ENCODE results near the gene EHD4.

Gene EHD4

GRCh38 chr15:41852736-41853590 is 119.4 kb downstream of the EHD4 start:
- no peak for DNase-seq

DNA sequence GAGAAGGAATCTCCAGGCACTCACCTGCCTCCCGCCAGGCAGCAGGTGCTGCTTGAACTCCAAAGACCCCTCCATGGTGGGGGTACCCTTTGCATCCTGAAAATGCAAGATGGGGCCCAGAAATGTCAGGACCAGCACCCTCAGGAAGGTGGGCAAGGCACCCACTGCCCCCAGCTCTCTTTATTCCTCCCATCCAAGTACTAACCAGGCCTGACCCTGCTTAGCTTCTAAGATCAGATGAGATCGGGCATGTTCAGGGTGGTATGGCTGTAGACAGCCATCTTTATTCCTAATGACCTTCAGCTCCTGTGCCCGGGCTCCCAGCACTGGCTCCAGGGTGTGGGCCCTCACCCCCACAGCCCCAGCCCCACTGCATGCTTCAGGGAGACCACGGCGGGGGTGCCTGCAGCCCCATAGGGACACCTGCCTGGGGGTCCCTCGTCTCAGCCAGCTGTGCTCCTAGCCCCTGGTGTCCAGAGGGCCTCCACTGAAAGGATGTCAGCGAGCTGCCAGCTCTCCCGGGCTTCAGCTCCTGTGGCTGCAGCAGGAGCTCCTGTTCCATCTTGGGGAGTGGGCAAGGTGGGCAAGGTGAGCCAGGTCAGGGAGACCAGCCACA is 120.5 kb downstream of the EHD4 start:
- no peak for DNase-seq

GRCh38 chr15:41851167-41851523 is 121.2 kb downstream of the EHD4 start:
- DNase-seq: no peak

DNA sequence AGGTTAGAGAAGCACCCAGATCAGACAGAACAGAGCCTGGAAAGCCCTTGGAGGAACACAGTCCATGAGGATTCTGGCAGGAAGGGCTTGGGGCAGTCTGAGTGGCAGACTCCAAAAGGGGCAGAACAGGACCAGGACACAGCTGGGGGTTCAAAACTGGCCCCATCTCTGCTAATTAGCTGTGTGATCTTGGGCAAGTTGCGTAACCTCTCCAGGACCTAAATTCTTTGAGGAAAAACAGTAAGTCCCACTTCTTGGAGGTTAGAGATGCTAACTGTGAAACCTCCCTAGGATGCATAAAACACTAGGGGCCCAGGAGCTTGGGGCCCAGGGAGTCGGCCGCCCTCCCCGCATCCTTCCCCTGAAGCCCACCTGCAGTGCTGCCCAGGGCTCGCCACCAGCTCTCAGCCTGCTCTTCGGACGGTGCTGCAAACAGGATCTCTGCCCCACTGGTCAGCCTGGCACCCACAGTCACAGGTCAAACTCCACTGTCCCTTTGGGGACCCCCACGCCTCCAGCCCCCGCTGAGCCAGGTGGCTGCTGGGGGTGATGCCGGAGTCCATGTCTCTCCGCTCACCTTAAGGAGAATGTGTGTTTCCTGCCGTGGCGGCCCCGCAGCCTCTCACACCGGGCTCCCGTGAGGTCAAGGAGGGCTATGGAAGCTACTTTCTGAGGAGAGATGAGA is 121.7 kb downstream of the EHD4 start:
- no peak for DNase-seq

- no peak for DNase-seq
Measured at GRCh38 chr15:41849861-41850260, 122.5 kb downstream of the EHD4 start.

- DNase-seq: no peak
Measured at GRCh38 chr15:41849204-41849603, 123.2 kb downstream of the EHD4 start.

DNA sequence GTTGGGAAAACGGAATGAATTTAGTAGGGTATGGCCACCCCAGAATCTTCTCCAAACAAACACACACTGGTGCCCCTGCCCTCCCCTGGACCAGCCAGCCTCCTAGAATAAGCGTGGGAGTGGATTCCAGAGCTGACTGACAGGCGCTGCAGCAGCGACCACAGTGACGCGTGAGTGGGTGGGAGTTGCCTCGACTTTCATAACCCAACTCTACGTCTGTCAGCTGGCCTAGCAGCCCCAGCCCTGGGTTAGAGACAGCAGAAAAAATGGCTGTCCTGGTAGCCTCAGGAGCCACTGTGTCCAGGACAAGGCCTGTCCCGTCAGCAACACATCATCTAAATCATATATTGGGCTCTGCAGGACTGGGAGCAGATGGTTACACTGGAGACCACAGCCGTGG is 123.7 kb downstream of the EHD4 start:
- DNase-seq: no peak

DNA sequence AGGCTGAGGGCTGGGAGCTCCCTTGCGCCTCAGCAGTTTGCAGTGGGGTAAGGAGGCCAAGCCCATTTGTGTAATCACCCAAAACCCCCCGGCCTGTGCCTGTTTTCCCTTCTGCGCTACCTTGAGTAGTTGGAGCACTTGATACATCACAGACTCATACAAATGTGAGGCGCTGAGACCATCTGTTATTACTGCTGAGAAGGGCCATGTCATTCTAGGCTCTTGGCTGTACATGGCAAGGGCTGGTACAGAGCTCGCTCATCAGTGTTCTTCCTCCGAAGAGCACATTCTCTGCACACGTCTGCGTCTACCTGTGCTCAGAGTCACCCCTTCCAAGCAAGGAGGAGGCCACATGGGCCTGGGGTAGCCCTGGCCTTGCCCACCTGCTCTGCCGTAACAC is 124.4 kb downstream of the EHD4 start:
- no peak for DNase-seq

GRCh38 chr15:41847206-41847605 is 125.2 kb downstream of the EHD4 start:
- no peak for DNase-seq

All from eye (tissue), 1 donor.